OCI-LY3 (cell line): ENCODE data around the gene CTNNA1.

Source experiments
- H2AFZ ChIP-seq: fragments of 200-600, 300-600 bp; shearing (Covaris generic); 2 replicates; pipeline ENCODE4 v1.6.0; 2014; ENCODE audit warnings: antibody characterized with exemption, low read depth, low read length
- H3K27ac ChIP-seq: fragments of 200-600, 300-600 bp; sonication (generic); 2 replicates; pipeline ENCODE4 v1.5.1; 2014; ENCODE audit warnings: mild to moderate bottlenecking, low read length, moderate library complexity, mixed read lengths
- H3K27me3 ChIP-seq: fragments of 200-600, 300-600 bp; sonication (generic); 2 replicates; pipeline ENCODE4 v1.6.1; 2014; ENCODE audit warnings: low read depth, low read length, mixed read lengths
- H3K36me3 ChIP-seq: fragments of 200-600, 300-600 bp; sonication (generic); replicated peaks from 2 replicates; pipeline ENCODE3; 2014; ENCODE audit warnings: low read depth, low read length, mixed read lengths
- H3K4me1 ChIP-seq: fragments of 300-600, 200-600 bp; sonication (generic); 2 replicates; pipeline ENCODE4 v1.6.1; 2014; ENCODE audit warnings: low read length, mixed read lengths
- H3K4me2 ChIP-seq: fragments of 200-600, 300-600 bp; sonication (generic); 2 replicates; pipeline ENCODE4 v1.6.1; 2014; ENCODE audit warnings: low read length, mixed read lengths
- H3K4me3 ChIP-seq: fragments of 300-600, 200-600 bp; sonication (generic); 2 replicates; pipeline ENCODE4 v1.5.1; 2014; ENCODE audit warnings: antibody characterized with exemption, mild to moderate bottlenecking, low read length, moderate library complexity
- H3K79me2 ChIP-seq: fragments of 300-600, 200-600 bp; shearing (Covaris generic); 2 replicates; pipeline ENCODE4 v1.6.1; 2014; ENCODE audit warnings: mild to moderate bottlenecking, low read length, mixed read lengths
- H3K9ac ChIP-seq: fragments of 300-600, 200-600 bp; shearing (Covaris generic); 2 replicates; pipeline ENCODE4 v1.6.0; 2014; ENCODE audit warnings: mild to moderate bottlenecking, low read length, moderate library complexity
- H3K9me3 ChIP-seq: fragments of 200-600, 300-600 bp; shearing (Covaris generic); 2 replicates; pipeline ENCODE4 v1.6.1; 2014; ENCODE audit warnings: low read length, mixed read lengths; ENCODE audit not compliant: insufficient read depth
- H4K20me1 ChIP-seq: fragments of 200-600, 300-600 bp; sonication (generic); 2 replicates; pipeline ENCODE4 v1.6.1; 2016; ENCODE audit warnings: low read length, mixed read lengths; ENCODE audit not compliant: insufficient read depth
- CTCF ChIP-seq: fragments of 200-600, 300-600 bp; sonication (generic); IDR thresholded peaks from 2 replicates; pipeline ENCODE4 v1.5.1; 2014; ENCODE audit warnings: antibody characterized with exemption, low read length, low read depth
- EZH2phosphoT487 ChIP-seq: fragments of 200-600 bp; shearing (Covaris generic); IDR thresholded peaks from 2 replicates; pipeline ENCODE4 v1.6.1; 2018; ENCODE audit warnings: antibody characterized with exemption, mixed run types, low read depth

Gene CTNNA1

GRCh38 chr5:138922494-138922893, 169.3 kb downstream of the CTNNA1 start:
- H4K20me1 ChIP-seq: no peaks in the 10 kb centered on the region
- H3K9ac ChIP-seq: no peak overlapping the region
- H3K4me1 ChIP-seq: no peaks in the 10 kb centered on the region
- H3K79me2 ChIP-seq: no peaks in the 10 kb centered on the region
- no peak for TF ChIP-seq CTCF
- no peak for TF ChIP-seq EZH2phosphoT487
- H3K4me3 ChIP-seq: no peak overlapping the region
- no peaks in the 10 kb centered on the region for H3K27me3 ChIP-seq
- H3K4me2 ChIP-seq: no peak overlapping the region
- H2AFZ ChIP-seq: no peak overlapping the region
- no peak overlapping the region for H3K27ac ChIP-seq
- no peaks in the 10 kb centered on the region for H3K36me3 ChIP-seq
- H3K9me3 ChIP-seq: no peaks in the 10 kb centered on the region

- no peak overlapping the region for H3K27ac ChIP-seq
- H3K9me3 ChIP-seq: no peaks in the 10 kb centered on the region
- H2AFZ ChIP-seq: no peak overlapping the region
- no peak overlapping the region for H3K9ac ChIP-seq
- no peak overlapping the region for H3K4me3 ChIP-seq
- no peak for TF ChIP-seq CTCF
- no peak for TF ChIP-seq EZH2phosphoT487
- no peak overlapping the region for H3K4me2 ChIP-seq
- no peaks in the 10 kb centered on the region for H3K79me2 ChIP-seq
- H3K4me1 ChIP-seq: no peaks in the 10 kb centered on the region
- H3K36me3 ChIP-seq: no peaks in the 10 kb centered on the region
- H3K27me3 ChIP-seq: no peaks in the 10 kb centered on the region
- H4K20me1 ChIP-seq: no peaks in the 10 kb centered on the region
Observed at GRCh38 chr5:138925090-138925635, 171.9 kb downstream of the CTNNA1 start.

GRCh38 chr5:138926257-138926656, 173.0 kb downstream of the CTNNA1 start:
- no peak overlapping the region for H3K27ac ChIP-seq
- no peak overlapping the region for H3K4me3 ChIP-seq
- H3K79me2 ChIP-seq: no peaks in the 10 kb centered on the region
- no peak overlapping the region for H2AFZ ChIP-seq
- no peaks in the 10 kb centered on the region for H3K9me3 ChIP-seq
- H4K20me1 ChIP-seq: no peaks in the 10 kb centered on the region
- no peak overlapping the region for H3K9ac ChIP-seq
- TF ChIP-seq EZH2phosphoT487 (no peak), CTCF (no peak)
- no peaks in the 10 kb centered on the region for H3K4me1 ChIP-seq
- no peaks in the 10 kb centered on the region for H3K36me3 ChIP-seq
- H3K27me3 ChIP-seq: no peaks in the 10 kb centered on the region
- H3K4me2 ChIP-seq: no peak overlapping the region

- TF ChIP-seq CTCF: no peak
- no peak for TF ChIP-seq EZH2phosphoT487
- Histone ChIP-seq H3K36me3 (no peaks in the 10 kb centered on the region), H3K9me3 (no peaks in the 10 kb centered on the region)
Observed at GRCh38 chr5:138926688-138927448, 173.6 kb downstream of the CTNNA1 start.

More at GRCh38 chr5:138926688-138927448, 173.6 kb downstream of the CTNNA1 start:
- H2AFZ ChIP-seq: no peak overlapping the region
- no peaks in the 10 kb centered on the region for H4K20me1 ChIP-seq
- no peaks in the 10 kb centered on the region for H3K27me3 ChIP-seq
- no peaks in the 10 kb centered on the region for H3K79me2 ChIP-seq
- H3K27ac ChIP-seq: no peak overlapping the region
- no peaks in the 10 kb centered on the region for H3K4me1 ChIP-seq
- no peak overlapping the region for H3K9ac ChIP-seq
- H3K4me3 ChIP-seq: no peak overlapping the region
- H3K4me2 ChIP-seq: no peak overlapping the region
